GM12891 (cell line): ENCODE results near the gene BMPR2.

ENCODE experiments used
- DNase-seq: peaks from one replicate; pipeline ENCODE4 v3.0.0; 2011; ENCODE audit warnings: low spot score; ENCODE audit not compliant: insufficient read length
- FAIRE-seq: peaks from 2 replicates; lab custom pipeline; 2011; peaks lifted over from hg19 to GRCh38; lab: Jason Lieb, UNC
- PAX5 ChIP-seq: IDR thresholded peaks from 2 replicates; pipeline ENCODE4 v1.6.1; 2011; ENCODE audit warnings: low read length, moderate library complexity, mild to moderate bottlenecking; ENCODE audit not compliant: insufficient read depth, severe bottlenecking
- POLR2A ChIP-seq: IDR thresholded peaks from 2 replicates; pipeline ENCODE4 v1.6.1; 2011; ENCODE audit warnings: low read depth, low read length, control low read depth
- POLR2AphosphoS5 ChIP-seq: IDR thresholded peaks from 2 replicates; pipeline ENCODE4 v1.6.1; 2011; ENCODE audit warnings: low read depth, low read length, control low read depth
- POU2F2 ChIP-seq: IDR thresholded peaks from 2 replicates; pipeline ENCODE4 v1.6.1; 2011; ENCODE audit warnings: low read depth, mild to moderate bottlenecking, control low read depth, low read length, moderate library complexity
- SPI1 ChIP-seq: IDR thresholded peaks from 2 replicates; pipeline ENCODE4 v1.6.1; 2011; ENCODE audit warnings: low read depth, low read length, control low read depth
- TAF1 ChIP-seq: IDR thresholded peaks from 2 replicates; pipeline ENCODE4 v1.6.1; 2011; ENCODE audit warnings: low read depth, low read length, control low read depth

The BMPR2 gene

DNA sequence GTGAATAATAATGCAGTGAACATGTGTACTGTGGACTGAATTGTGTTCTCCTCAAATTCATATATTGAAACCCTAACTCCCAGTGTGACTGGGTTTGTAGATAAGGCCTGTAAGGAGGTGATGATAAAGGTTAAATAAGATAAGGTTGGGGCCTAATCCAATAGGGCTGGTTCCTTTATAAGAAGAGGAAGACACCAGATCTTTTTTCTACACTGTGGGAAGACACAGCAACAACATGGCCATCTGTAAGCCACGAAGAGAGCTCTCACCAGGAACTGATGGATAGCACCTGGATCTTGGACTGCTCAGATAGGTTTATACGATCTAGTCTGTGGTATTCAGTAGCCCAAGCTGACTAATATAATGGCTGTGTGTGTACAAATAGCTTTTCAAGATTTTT is 66.8 kb downstream of the BMPR2 start:
- DNase-seq (no peak), FAIRE-seq (no peak)
- TF ChIP-seq PAX5 (no peak), POLR2AphosphoS5 (no peak), POLR2A (no peak), TAF1 (no peak), SPI1 (no peak), POU2F2 (no peak)

DNA sequence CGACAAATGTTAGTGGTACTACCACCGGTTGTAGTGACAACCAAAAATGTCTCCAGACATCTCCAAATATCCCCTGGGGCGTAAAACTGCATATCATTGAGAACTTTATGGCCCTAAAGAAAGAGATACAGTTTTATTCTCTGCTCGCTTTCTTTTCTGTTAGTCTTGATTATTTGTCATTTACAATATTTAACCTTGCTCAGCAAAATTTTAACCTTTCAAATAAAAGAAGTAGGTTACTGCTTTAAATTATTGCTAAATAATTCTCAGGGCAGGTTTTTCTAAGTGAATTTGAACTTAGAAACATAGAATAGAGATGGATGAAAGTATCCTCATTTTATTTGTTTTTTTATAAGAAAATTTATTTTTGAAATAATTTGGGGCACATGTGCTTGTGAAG is 67.9 kb downstream of the BMPR2 start:
- no peak for TF ChIP-seq SPI1
- TF ChIP-seq POU2F2 = no peak
- TF ChIP-seq POLR2AphosphoS5 = no peak
- TF ChIP-seq POLR2A = no peak
- TF ChIP-seq TAF1 = no peak
- no peak for TF ChIP-seq PAX5
- DNase-seq (no peak), FAIRE-seq (no peak)

DNA sequence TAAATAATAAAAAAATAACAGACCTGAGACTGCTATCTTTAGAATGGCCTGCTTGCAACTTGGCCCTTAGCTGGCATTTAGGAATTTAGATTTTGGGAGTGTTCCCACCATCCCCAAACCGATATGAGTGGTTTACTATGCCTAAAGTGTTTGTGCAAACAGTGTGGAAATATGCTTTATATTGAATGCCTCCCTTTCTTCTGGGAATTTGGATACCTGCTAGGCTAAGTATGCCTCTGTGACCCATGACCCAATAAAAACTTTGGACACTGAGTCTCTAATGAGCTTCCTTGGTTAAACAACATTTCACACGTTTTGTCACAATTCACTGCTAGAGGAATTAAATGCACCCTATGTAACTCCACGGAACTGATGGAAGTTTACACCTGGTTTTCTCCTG is 73.2 kb downstream of the BMPR2 start:
- DNase-seq (no peak), FAIRE-seq (no peak)
- TF ChIP-seq PAX5 (no peak), POLR2AphosphoS5 (no peak), TAF1 (no peak), SPI1 (no peak), POU2F2 (no peak), POLR2A (no peak)

DNA sequence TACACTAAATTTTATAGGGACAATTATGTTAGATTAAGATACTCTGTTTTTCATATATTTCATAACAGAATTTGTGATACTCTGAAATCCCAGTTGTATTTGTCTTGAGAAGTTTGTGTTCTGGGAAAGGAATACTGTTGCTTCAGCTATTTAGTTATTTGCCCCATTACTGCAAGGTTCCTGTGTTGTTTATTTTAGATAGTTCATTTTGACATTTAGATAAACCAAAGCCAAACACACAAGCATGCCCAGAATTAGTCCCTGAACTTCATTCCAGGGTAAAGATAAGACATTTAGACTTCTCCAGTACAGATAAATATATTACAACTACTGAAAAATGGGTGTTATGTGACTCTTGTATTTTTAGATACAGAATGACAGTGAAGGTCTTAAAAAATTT is 74.7 kb downstream of the BMPR2 start:
- FAIRE-seq (no peak), DNase-seq (no peak)
- no peak for TF ChIP-seq TAF1
- no peak for TF ChIP-seq POLR2A
- TF ChIP-seq POLR2AphosphoS5 = no peak
- TF ChIP-seq SPI1 = no peak
- no peak for TF ChIP-seq POU2F2
- TF ChIP-seq PAX5 = no peak

DNA sequence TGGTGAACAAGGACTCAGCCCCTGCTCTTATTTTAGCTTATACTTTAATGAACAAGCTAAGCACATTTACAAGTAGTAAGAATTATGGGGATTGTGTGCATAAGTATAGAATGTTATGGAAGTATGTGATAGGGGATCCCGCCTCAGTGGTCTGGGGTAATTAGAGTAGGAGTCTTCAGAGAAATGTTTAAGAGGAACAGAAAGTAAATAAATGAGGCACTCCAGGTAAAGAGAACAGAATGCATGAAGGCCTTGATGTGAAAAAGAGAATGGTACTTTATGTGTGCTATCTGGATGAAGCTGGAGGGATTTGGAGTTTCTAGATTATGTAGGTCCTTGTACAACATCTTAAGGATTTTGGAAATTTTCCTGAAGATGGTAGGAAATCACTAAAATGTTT is 76.6 kb downstream of the BMPR2 start:
- TF ChIP-seq PAX5 (no peak), SPI1 (peak; percentile 61)
- DNase-seq (no peak), FAIRE-seq (peak; percentile 63)

DNA sequence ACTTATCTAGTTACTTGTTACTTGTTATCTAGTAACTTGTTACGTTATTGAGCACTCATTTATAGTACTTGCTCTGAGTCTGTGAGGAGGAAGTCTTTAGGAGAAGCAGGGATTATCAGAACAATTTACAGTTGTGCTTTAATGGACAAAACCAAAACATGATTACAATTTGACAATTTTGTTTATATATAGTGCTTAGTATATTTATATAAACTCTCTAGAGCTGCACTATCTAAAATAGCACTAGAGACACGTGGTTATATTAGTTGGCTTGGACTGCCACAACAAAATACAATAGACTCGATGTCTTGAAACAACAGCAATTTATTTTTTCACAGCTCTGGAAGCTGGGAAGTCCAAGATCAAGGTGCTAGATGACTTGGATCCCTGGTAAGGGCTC is 78.4 kb downstream of the BMPR2 start:
- TF ChIP-seq PAX5 (no peak), POLR2A (no peak), POLR2AphosphoS5 (no peak), SPI1 (no peak), TAF1 (no peak), POU2F2 (no peak)
- FAIRE-seq = no peak
- no peak for DNase-seq

DNA sequence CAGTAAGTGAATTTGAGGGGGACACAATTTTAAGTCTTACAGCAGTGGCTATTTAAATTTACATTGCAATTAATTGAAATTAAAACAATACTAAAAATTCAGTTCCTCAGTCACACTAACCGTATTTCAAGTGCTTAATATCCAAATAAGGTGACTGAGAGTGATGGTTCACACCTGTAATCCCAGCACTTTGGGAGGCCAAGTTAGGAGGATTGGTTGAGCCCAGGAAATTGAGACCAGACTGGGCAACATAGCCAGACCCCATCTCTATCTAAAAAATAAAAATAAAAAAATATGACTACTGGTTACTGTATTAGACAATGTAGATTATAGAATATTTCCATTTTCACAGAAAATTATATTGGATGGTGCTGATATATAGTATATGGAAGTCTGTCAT is 79.0 kb downstream of the BMPR2 start:
- DNase-seq (no peak), FAIRE-seq (no peak)
- TF ChIP-seq PAX5 = no peak
- no peak for TF ChIP-seq SPI1
- no peak for TF ChIP-seq POU2F2
- no peak for TF ChIP-seq TAF1
- no peak for TF ChIP-seq POLR2A
- TF ChIP-seq POLR2AphosphoS5 = no peak

DNA sequence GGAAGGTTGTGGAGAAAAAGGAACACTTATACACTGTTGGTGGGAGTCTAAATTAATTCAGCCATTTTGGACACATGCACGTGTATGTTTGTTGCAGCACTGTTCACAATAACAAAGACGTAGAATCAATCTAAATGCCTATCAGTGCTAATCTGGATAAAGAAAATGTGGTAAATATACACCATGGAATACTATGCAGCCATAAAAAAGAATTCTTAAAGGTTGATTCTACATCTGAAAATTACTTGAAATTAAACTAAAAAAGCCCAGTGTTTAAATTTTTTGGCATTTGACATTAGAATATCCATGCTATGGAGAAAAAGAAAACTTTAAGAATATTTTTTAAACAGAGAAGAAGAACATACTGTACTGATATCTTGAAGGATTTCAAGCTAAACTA is 84.0 kb downstream of the BMPR2 start:
- FAIRE-seq (no peak), DNase-seq (no peak)
- no peak for TF ChIP-seq POLR2A
- TF ChIP-seq TAF1 = no peak
- no peak for TF ChIP-seq PAX5
- no peak for TF ChIP-seq SPI1
- no peak for TF ChIP-seq POU2F2

DNA sequence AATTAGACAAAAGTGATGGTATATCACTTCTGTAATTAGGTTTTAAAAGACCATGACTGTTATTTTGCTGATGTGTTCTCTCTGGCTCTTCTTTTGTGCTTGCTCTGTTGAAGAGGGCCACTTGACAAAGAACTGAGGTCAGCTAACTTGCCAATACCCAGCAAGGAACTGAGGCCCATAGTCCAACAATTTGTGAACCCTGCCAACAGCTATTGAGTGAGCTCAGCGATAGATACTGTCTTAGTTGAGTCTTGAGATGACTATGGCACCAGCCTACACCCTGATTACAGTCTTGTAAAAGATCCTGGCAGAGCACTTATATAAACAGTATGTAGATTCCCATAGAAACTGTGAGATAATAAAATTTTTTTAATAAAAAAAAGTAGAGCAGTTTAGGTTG is 103.0 kb downstream of the BMPR2 start:
- FAIRE-seq (no peak), DNase-seq (no peak)
- TF ChIP-seq POU2F2 = no peak

DNA sequence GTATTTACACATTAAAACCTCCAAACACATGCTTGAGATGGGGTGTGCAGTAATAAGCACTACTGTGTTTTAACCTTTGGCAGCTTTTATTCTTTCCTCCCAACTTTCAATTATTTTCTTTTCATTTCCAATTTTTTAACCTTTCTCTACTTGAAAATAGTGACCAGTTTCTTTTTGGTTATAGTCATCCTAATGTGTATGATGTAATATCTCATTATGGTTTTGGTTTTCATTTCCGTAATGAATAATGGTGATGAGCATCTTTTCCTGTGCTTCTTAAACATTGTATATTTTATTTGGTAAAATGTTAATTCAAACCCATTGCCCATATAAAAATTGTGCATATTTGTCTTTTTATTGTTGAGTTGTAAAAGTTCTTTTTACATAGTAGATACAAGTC is 103.5 kb downstream of the BMPR2 start:
- DNase-seq (no peak), FAIRE-seq (no peak)
- no peak for TF ChIP-seq POLR2A
- no peak for TF ChIP-seq TAF1
- no peak for TF ChIP-seq SPI1
- TF ChIP-seq PAX5 = no peak
- TF ChIP-seq POU2F2 = no peak
- TF ChIP-seq POLR2AphosphoS5 = no peak

DNA sequence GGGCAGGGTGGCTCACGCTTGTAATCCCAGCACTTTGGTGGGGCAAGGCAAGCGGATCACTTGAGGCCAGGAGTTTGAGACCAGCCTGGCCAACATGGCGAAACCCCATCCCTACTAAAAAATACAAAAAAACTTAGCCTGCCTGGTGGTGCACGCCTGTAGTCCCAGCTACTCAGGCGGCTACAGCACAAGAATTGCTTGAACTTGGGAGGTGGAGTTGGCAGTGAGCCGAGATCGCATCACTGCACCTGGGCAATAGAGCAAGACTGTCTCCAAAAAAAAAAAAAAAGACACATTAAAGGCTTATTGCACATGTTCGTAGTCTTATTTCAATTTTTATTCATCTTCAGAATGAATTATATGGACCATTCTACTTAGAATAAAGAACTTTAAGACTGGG is 110.2 kb downstream of the BMPR2 start:
- FAIRE-seq (no peak), DNase-seq (no peak)
- TF ChIP-seq POLR2A (no peak), POLR2AphosphoS5 (no peak), SPI1 (no peak), POU2F2 (no peak), TAF1 (no peak), PAX5 (no peak)
